Ovary (tissue), 3 donors: ENCODE measurements around the gene CRY2.

Source experiments
- CTCF ChIP-seq, 3 donors: fragments of 450-650 bp in 2 of 3; fragments of 200-600 bp in 1 of 3; IDR thresholded peaks; one replicate each; pipeline versions ENCODE4 v1.5.1 to v1.8.0; 2016 to 2022; ENCODE audit warnings: antibody characterized with exemption in 3 of 3, mild to moderate bottlenecking in 1 of 3
- EP300 ChIP-seq: sonication (generic); formaldehyde crosslinking; IDR thresholded peaks from one replicate; pipeline ENCODE4 v1.6.1; 2017; ENCODE audit warnings: antibody characterized with exemption
- donor health status: DM: no; HTN: no; CAD: no.

- TF ChIP-seq CTCF (IDR thresholded peaks at IDR 0.05) (no peak), EP300 (no peak)
Observed at GRCh38 chr11:45907911-45908370, 60.7 kb downstream of the CRY2 start.
